Suprapubic skin (tissue), 4 donors: ENCODE measurements around the gene IQCM.
"Not testable (repeated sequence)": the region's sequence is repeated elsewhere in the genome, so short reads cannot be mapped to it uniquely, and the experiment has no call there.

ENCODE experiments used
- CTCF ChIP-seq, 2 donors: fragments of 200-600 bp in 1 of 2; fragments of 450-650 bp in 1 of 2; sonication (generic) in 1 of 2; IDR thresholded peaks; one replicate each; pipeline ENCODE4 v1.5.1; 2016 to 2019; ENCODE audit warnings: antibody characterized with exemption in 2 of 2, mild to moderate bottlenecking in 1 of 2, moderate library complexity in 1 of 2
- POLR2A ChIP-seq, 2 donors: fragments of 450-650 bp; IDR thresholded peaks; one replicate each; pipeline ENCODE4 v1.6.1; 2017; ENCODE audit warnings: antibody characterized with exemption in 2 of 2, mild to moderate bottlenecking in 2 of 2, moderate library complexity in 2 of 2
- POLR2AphosphoS5 ChIP-seq, 3 donors: sonication (generic); formaldehyde crosslinking; IDR thresholded peaks; one replicate each; pipeline ENCODE4 v1.6.1; 2017; ENCODE audit warnings: antibody characterized with exemption in 3 of 3

GRCh38 chr4:149468669-149469068 lies 347.0 kb downstream of the IQCM start:
- TF ChIP-seq CTCF, POLR2A, POLR2AphosphoS5 (IDR thresholded peaks at IDR 0.05): not testable (repeated sequence)
